HG03196 (cell line): ENCODE results near the gene TNRC6C.
"Not testable (repeated sequence)": the region's sequence is repeated elsewhere in the genome, so short reads cannot be mapped to it uniquely, and the experiment has no call there.

Experiments
- ATAC-seq: cut with Tn5 transposase; IDR thresholded peaks from one replicate; pipeline ENCODE4 v1.9.1; 2021; ENCODE audit not compliant: unreplicated experiment

Gene TNRC6C

GRCh38 chr17:77962348-77962747 lies 3.8 kb downstream of the TNRC6C start:
- no peak for ATAC-seq

- no peak for ATAC-seq
These were observed 4.9 kb downstream of the TNRC6C start for GRCh38 chr17:77963441-77963840.

GRCh38 chr17:77965352-77965751 lies 6.8 kb downstream of the TNRC6C start:
- ATAC-seq, result no peak

GRCh38 chr17:77966476-77966875 lies 8.0 kb downstream of the TNRC6C start:
- ATAC-seq, result no peak

- no peak for ATAC-seq
These were observed 10.3 kb downstream of the TNRC6C start for GRCh38 chr17:77968788-77969187.

GRCh38 chr17:77972271-77972670 lies 13.8 kb downstream of the TNRC6C start:
- not testable (repeated sequence) for ATAC-seq

GRCh38 chr17:77973953-77974352 lies 15.4 kb downstream of the TNRC6C start:
- no peak for ATAC-seq

- no peak for ATAC-seq
These were observed 15.9 kb downstream of the TNRC6C start for GRCh38 chr17:77974396-77974795.

- not testable (repeated sequence) for ATAC-seq
These were observed 23.9 kb downstream of the TNRC6C start for GRCh38 chr17:77982430-77982829.

GRCh38 chr17:77990301-77990700 lies 31.8 kb downstream of the TNRC6C start:
- no peak for ATAC-seq

GRCh38 chr17:77993735-77994134 lies 35.2 kb downstream of the TNRC6C start:
- not testable (repeated sequence) for ATAC-seq

GRCh38 chr17:77995146-77995852 lies 36.8 kb downstream of the TNRC6C start:
- no peak for ATAC-seq

GRCh38 chr17:77996256-77996655 lies 37.8 kb downstream of the TNRC6C start:
- ATAC-seq, result no peak

- no peak for ATAC-seq
These were observed 41.1 kb downstream of the TNRC6C start for GRCh38 chr17:77999413-78000173.

- ATAC-seq, result no peak
These were observed 41.8 kb downstream of the TNRC6C start for GRCh38 chr17:78000341-78000740.

GRCh38 chr17:78001182-78001581 lies 42.7 kb downstream of the TNRC6C start:
- ATAC-seq, result no peak

- ATAC-seq, result no peak
These were observed 43.1 kb downstream of the TNRC6C start for GRCh38 chr17:78001612-78002011.

- no peak for ATAC-seq
These were observed 43.7 kb downstream of the TNRC6C start for GRCh38 chr17:78002166-78002565.

GRCh38 chr17:78005452-78006171 lies 47.1 kb downstream of the TNRC6C start:
- ATAC-seq, result no peak

- ATAC-seq, result no peak
These were observed 47.8 kb downstream of the TNRC6C start for GRCh38 chr17:78006338-78006737.

GRCh38 chr17:78007647-78008046 lies 49.1 kb downstream of the TNRC6C start:
- ATAC-seq, result no peak

GRCh38 chr17:78010759-78011158 lies 52.3 kb downstream of the TNRC6C start:
- ATAC-seq, result no peak
